GM12865 (cell line): ENCODE data around the gene U2AF1L4.

Experiments
- DNase-seq: peaks from one replicate; pipeline ENCODE4 v3.0.0; 2010; ENCODE audit warnings: low read depth
- H3K4me3 ChIP-seq: 2 replicates; pipeline ENCODE4 v1.5.1; 2011; ENCODE audit warnings: mild to moderate bottlenecking, low read depth, low read length, control low read depth
- CTCF ChIP-seq: IDR thresholded peaks from 2 replicates; pipeline ENCODE4 v1.5.1; 2011; ENCODE audit warnings: low read length, control low read depth, low read depth, inconsistent platforms; ENCODE audit not compliant: insufficient read depth; ENCODE audit errors: missing control alignments

The U2AF1L4 gene

DNA sequence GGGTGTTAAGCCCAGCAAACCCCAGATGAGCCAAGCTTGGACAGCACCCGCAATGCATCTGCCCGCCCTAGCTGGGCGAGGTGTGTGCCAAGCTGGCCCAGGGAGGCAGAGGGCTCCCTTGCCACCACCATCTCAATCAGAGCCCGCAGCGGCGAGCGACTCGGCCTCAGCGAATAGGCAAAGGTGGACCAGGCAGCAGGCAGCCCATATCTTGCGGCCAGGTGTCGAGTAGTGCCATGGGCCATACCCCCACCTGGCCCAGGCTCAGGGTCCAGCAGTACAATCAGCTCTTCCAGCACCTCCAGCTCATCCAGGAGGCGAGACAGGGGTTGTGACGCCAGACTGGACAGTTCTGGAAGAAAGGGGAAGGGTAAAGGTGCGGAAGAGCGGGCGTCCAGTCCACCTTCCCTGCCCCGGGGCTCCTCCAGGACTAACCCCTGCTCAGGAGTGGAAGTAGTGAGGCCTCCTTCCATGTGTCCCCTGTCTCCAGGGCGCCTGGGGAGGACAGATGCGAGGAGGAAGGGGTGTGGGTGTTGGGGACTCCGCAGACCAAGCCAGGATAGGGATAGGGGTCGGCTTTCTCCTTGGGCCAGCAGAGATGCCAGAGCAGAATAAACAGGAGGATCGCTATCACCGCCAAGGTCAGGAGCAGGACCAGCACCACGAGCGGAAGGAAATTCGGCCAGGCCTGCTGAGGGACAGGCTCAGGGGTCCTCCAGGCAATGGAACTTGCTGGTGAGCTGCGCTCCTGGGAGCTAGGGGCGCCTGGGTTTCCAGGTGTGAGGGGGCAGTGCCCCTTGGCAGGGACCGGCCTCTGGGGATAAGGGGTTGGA, 5.7 kb downstream of the U2AF1L4 start:
- no peak for DNase-seq
- peak overlapping the region; percentile 58 for H3K4me3 ChIP-seq
- no peak for TF ChIP-seq CTCF

GRCh38 chr19:35738887-35739229, 6.4 kb downstream of the U2AF1L4 start:
- H3K4me3 ChIP-seq = no peak overlapping the region
- TF ChIP-seq CTCF = no peak
- no peak for DNase-seq

DNA sequence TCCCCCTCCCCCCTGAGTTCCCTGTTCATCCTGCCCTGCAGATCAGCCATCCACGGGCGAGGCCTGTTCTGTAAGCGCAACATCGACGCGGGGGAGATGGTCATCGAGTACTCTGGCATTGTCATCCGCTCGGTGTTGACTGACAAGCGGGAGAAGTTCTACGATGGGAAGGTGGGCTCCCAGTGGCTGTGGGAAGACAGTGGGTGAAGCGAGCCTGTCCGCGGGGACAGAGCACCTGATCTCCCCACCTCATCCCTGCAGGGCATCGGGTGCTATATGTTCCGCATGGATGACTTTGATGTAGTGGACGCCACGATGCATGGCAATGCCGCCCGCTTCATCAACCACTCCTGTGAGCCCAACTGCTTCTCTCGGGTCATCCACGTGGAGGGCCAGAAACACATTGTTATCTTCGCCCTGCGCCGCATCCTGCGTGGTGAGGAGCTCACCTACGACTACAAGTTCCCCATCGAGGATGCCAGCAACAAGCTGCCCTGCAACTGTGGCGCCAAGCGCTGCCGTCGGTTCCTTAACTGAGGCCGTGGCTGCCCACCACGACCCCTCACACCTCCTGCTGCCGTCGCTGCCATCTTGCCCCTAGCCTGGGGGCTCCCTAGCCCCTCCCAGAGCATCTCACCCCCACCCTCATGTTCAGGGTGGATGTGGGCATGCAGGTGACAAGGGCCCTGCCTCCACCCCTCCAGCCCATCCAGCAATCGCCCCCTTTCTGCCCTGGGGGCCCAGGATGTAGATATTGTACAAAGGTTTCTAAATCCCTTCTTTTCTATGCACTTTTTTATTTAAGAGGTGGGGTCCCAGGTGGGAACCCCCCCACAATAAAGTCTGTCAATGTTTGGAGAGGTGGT, 7.0 kb downstream of the U2AF1L4 start:
- no peak for TF ChIP-seq CTCF
- no peak overlapping the region for H3K4me3 ChIP-seq
- DNase-seq = no peak

DNA sequence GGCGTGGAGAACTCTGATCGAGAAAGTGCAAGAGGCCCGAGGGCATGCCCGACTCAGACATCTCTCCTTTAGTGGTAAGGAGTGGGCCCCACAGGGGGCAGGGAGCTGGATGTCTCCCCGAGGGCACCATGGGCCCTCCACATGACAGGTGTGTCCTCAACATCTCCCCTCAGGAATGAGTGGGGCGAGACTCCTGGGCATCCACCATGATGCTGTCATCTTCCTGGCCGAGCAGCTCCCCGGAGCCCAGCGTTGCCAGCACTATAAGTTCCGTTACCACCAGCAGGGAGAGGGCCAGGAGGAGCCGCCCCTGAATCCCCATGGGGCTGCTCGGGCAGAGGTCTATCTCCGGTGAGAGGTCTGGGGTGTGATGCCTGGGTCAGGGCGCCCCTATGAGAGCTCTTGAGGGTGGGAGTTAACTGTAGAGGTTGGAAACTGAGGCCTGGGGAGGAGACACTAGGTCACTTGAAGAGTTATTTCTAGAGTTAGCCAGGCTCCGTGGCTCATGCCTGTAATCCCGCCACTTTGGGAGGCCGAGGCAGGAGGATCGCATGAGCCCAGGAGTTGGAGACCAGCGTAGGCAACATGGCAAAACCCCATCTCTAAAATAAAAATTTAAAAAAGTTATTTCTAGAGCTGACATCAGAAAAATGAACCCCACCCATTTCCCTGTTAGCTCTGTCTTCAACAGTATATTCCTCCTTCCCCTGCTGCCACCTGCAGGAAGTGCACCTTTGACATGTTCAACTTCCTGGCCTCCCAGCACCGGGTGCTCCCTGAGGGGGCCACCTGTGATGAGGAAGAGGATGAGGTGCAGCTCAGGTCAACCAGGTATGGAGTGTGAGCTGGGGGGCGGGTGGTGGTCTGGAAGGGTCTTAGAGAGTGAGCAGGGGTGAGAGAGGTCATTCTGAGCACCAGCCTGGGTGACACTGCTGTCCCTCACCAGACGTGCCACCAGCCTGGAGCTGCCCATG, 8.0 kb downstream of the U2AF1L4 start:
- TF ChIP-seq CTCF = peak; percentile 22
- no peak for DNase-seq
- no peak overlapping the region for H3K4me3 ChIP-seq

- DNase-seq = no peak
- TF ChIP-seq CTCF = no peak
Measured at GRCh38 chr19:35734889-35735288, 10.3 kb downstream of the U2AF1L4 start.

DNA sequence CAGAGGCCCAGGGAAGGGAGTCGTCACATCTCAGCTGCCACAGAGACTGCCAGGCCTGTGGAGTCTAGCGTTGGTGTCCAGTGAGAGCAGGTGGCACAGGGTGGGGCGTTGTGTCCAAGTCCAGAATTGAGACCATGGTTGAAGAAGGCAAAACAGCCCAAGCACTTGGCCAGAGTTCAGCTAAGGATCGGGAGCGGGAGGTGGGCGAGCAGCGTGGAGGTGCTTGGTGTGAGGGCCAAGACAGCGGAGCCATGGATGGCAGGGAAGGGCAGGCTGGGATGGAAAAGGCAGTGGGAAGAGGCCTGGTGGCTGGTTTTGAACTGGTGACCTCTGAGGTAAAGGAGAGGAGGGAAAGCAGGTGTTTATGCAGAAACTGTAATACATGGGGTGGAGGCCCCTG, 10.9 kb downstream of the U2AF1L4 start:
- no peak overlapping the region for H3K4me3 ChIP-seq
- TF ChIP-seq CTCF = no peak
- DNase-seq = no peak

More at GRCh38 chr19:35734889-35735288, 10.3 kb downstream of the U2AF1L4 start:
- H3K4me3 ChIP-seq = no peak overlapping the region
